Measurements from ENCODE around the gene COL11A2. TPM values are rescaled to one million over a fixed set of nuclear protein-coding genes. Genes with fewer than 3 reads are reported as not detected.

Gene COL11A2
- total RNA-seq, 1 experiment from 2014 or later = 7.6 TPM

- H3K27ac ChIP-seq (ENCODE audit: low read depth, low read length) = no peak overlapping the region
- H3K79me2 ChIP-seq (ENCODE audit: insufficient read depth, low read length) = no peaks in the 10 kb centered on the region
- no peak overlapping the region for H3K4me3 ChIP-seq (replicated peaks in 1 of 2; ENCODE audit: low read depth in 1 of 2, low read length in 2 of 2)
- no peak overlapping the region for H2AFZ ChIP-seq (ENCODE audit: low read depth, low read length, poor library complexity, severe bottlenecking)
- ATAC-seq = no peak
- no peaks in the 10 kb centered on the region for H3K9me3 ChIP-seq (ENCODE audit: control insufficient read depth in 1 of 2, insufficient read depth in 1 of 2, low read depth in 1 of 2, low read length in 2 of 2)
- ChIA-PET POLR2A (no interaction called here), RAD21 (ENCODE audit: low non-redundant PET in 1 of 2, low total read pairs in 2 of 2, uncharacterized antibody in 2 of 2, unreplicated experiment in 2 of 2) (no interaction called here), CTCF (no interaction called here)
- no peak overlapping the region for H3K9ac ChIP-seq (ENCODE audit: low read length)
- no peaks in the 10 kb centered on the region for H3K9me2 ChIP-seq (ENCODE audit: insufficient read depth)
- H4K20me1 ChIP-seq (ENCODE audit: insufficient read depth) = no peaks in the 10 kb centered on the region
- no peak for TF ChIP-seq TCF7L2 (IDR thresholded peaks at IDR 0.05; ENCODE audit: borderline replicate concordance, extremely low read depth, insufficient read depth, insufficient read length)
- no peak for TF ChIP-seq ELF1 (IDR thresholded peaks at IDR 0.05; ENCODE audit: borderline replicate concordance, low read depth)
- TF ChIP-seq EGR1 (IDR thresholded peaks at IDR 0.05; ENCODE audit: low read depth) = no peak
- TF ChIP-seq FOSL1 (IDR thresholded peaks at IDR 0.05; ENCODE audit: low read depth) = no peak
- TF ChIP-seq SP1 (IDR thresholded peaks at IDR 0.05; ENCODE audit: low read depth) = no peak
- TF ChIP-seq SIN3A (IDR thresholded peaks at IDR 0.05; ENCODE audit: low read depth) = no peak
- no peak for TF ChIP-seq POLR2AphosphoS5 (IDR thresholded peaks at IDR 0.05; ENCODE audit: low read depth, low read length)
- TF ChIP-seq YY1 (IDR thresholded peaks at IDR 0.05; ENCODE audit: extremely low read depth, insufficient replicate concordance, low read depth, low read length) = no peak
- TF ChIP-seq ATF3 (IDR thresholded peaks at IDR 0.05) = no peak
- no peak for TF ChIP-seq EZH2 (IDR thresholded peaks at IDR 0.05)
- TF ChIP-seq POLR2A (IDR thresholded peaks at IDR 0.05; ENCODE audit: borderline replicate concordance, extremely low read depth, insufficient read depth, insufficient read length) = no peak
- TF ChIP-seq CBX3 (IDR thresholded peaks at IDR 0.05; ENCODE audit: low read depth) = no peak
- no peak for TF ChIP-seq RAD21 (IDR thresholded peaks at IDR 0.05; ENCODE audit: low read depth)
- no peak for TF ChIP-seq SRF (IDR thresholded peaks at IDR 0.05; ENCODE audit: low read depth)
- no TSS peak for BruUV-seq (replicated peaks)
- no peaks in the 10 kb centered on the region for H3K36me3 ChIP-seq (ENCODE audit: control insufficient read depth in 1 of 2, insufficient read depth in 2 of 2, low read length in 2 of 2)
- H3K4me1 ChIP-seq (ENCODE audit: control insufficient read depth in 1 of 2, insufficient read depth in 2 of 2, low read length in 2 of 2) = no peaks in the 10 kb centered on the region
- intact Hi-C loops (cut with micrococcal nuclease) = no loop called here
- H3K27me3 ChIP-seq (ENCODE audit: insufficient read depth, low read length) = no peaks in the 10 kb centered on the region
- H3K4me2 ChIP-seq (ENCODE audit: low read length) = no peak overlapping the region
- DNase-seq (ENCODE audit: low read depth, low spot score) = no peak
Observed at GRCh38 chr6:33168639-33169038, 23.6 kb downstream of the COL11A2 start.

GRCh38 chr6:33168284-33168601 lies 24.0 kb downstream of the COL11A2 start:
- H2AFZ ChIP-seq (ENCODE audit: low read depth, low read length, poor library complexity, severe bottlenecking) = no peak overlapping the region
- H3K9me2 ChIP-seq (ENCODE audit: insufficient read depth) = no peaks in the 10 kb centered on the region
- DNase-seq (ENCODE audit: low read depth, low spot score) (no peak), ATAC-seq (no peak)
- H3K27ac ChIP-seq (ENCODE audit: low read depth, low read length) = no peak overlapping the region
- no peaks in the 10 kb centered on the region for H3K79me2 ChIP-seq (ENCODE audit: insufficient read depth, low read length)
- H3K27me3 ChIP-seq (ENCODE audit: insufficient read depth, low read length) = no peaks in the 10 kb centered on the region
- no peak overlapping the region for H3K4me2 ChIP-seq (ENCODE audit: low read length)
- no peak overlapping the region for H3K4me3 ChIP-seq (replicated peaks in 1 of 2; ENCODE audit: low read depth in 1 of 2, low read length in 2 of 2)
- no peaks in the 10 kb centered on the region for H3K36me3 ChIP-seq (ENCODE audit: control insufficient read depth in 1 of 2, insufficient read depth in 2 of 2, low read length in 2 of 2)
- RAD21 ChIA-PET (ENCODE audit: low non-redundant PET in 1 of 2, low total read pairs in 2 of 2, uncharacterized antibody in 2 of 2, unreplicated experiment in 2 of 2) = no interaction called here
- no peaks in the 10 kb centered on the region for H3K9me3 ChIP-seq (ENCODE audit: control insufficient read depth in 1 of 2, insufficient read depth in 1 of 2, low read depth in 1 of 2, low read length in 2 of 2)
- H3K4me1 ChIP-seq (ENCODE audit: control insufficient read depth in 1 of 2, insufficient read depth in 2 of 2, low read length in 2 of 2) = no peaks in the 10 kb centered on the region
- no peak overlapping the region for H3K9ac ChIP-seq (ENCODE audit: low read length)
- POLR2A ChIA-PET = no interaction called here
- no peaks in the 10 kb centered on the region for H4K20me1 ChIP-seq (ENCODE audit: insufficient read depth)
- intact Hi-C loops (cut with micrococcal nuclease) = no loop called here
- BruUV-seq (replicated peaks) = no TSS peak
- CTCF ChIA-PET = no interaction called here
- TF ChIP-seq RAD21 (IDR thresholded peaks at IDR 0.05; ENCODE audit: low read depth) (no peak), ATF3 (IDR thresholded peaks at IDR 0.05) (no peak), EZH2phosphoT487 (IDR thresholded peaks at IDR 0.05; ENCODE audit: borderline replicate concordance) (no peak), POLR2A (IDR thresholded peaks at IDR 0.05; ENCODE audit: borderline replicate concordance, extremely low read depth, insufficient read depth, insufficient read length) (no peak), ZBTB33 (IDR thresholded peaks at IDR 0.05; ENCODE audit: extremely low read depth, insufficient replicate concordance, low read length) (no peak), JUND (IDR thresholded peaks at IDR 0.05) (no peak), EZH2 (IDR thresholded peaks at IDR 0.05) (no peak), MAX (IDR thresholded peaks at IDR 0.05) (no peak), CEBPB (IDR thresholded peaks at IDR 0.05; ENCODE audit: low read depth) (no peak), YY1 (IDR thresholded peaks at IDR 0.05; ENCODE audit: extremely low read depth, insufficient replicate concordance, low read depth, low read length) (no peak), ELF1 (IDR thresholded peaks at IDR 0.05; ENCODE audit: borderline replicate concordance, low read depth) (no peak), ZNF274 (IDR thresholded peaks at IDR 0.05; ENCODE audit: low read depth, low read length) (no peak), ZFX (IDR thresholded peaks at IDR 0.05) (no peak), SP1 (IDR thresholded peaks at IDR 0.05; ENCODE audit: low read depth) (no peak)
